ENCODE measurements around the gene FATE1.
A peak's percentile ranks its signal among the peaks of the same experiment; 100 is the strongest.

FATE1 gene

DNA sequence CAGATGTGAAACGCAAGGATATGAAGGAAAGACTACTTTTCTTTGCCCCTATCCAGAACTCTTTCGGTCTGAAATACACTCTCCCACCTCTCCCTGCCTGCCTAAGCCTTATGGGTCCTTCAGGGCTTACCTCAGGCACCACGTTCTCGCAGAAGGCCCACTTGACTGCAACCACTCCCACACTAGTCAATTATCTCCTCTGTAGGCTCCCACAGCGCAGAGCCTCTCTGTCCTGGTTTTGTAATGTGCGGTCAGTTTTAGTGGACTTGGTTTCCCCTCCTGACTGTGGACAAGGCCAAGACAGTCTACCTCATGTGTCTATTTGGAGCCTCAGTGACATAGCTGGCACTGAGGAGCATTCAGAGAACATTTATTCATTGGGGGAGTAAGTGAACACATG lies 29.8 kb downstream of the FATE1 start:
- no peak for DNase-seq

DNA sequence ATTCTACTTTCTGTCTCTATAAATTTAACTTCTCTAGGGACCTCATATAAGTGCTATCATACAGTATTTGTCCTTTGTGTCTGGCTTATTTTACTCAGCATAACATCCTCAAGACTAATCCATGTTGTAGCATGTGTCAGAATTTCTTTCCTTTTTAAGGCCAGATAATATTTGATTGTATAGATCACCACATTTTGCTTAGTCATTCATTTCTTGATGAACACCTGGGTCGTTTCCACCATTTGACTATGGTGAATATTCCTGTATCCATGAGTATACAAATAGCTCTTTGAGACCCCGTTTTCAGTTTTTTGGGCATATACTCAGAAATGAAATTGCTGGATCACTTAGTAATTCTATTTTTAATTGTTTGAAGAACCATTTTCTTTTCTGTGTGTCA lies 30.7 kb downstream of the FATE1 start:
- no peak for DNase-seq

DNA sequence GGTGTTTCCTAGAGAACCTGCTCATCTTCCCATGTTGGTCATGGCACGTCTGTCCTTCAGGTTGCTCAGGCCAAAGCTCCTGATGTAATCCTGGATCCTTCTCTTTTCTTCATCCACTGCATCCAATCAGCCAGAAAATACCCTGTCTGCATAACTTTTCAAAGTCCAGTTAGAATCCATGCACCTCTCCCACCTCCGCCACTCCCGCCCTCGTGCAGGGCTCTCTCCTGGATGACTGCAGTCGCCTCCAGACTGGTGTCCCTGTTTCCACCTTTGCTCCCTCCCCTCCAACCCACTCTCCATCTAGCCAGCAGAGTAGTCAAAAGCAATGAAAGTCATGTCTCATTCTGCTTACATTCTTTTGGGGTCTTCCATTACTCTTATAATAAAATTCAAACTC lies 34.7 kb downstream of the FATE1 start:
- no peak for DNase-seq

DNA sequence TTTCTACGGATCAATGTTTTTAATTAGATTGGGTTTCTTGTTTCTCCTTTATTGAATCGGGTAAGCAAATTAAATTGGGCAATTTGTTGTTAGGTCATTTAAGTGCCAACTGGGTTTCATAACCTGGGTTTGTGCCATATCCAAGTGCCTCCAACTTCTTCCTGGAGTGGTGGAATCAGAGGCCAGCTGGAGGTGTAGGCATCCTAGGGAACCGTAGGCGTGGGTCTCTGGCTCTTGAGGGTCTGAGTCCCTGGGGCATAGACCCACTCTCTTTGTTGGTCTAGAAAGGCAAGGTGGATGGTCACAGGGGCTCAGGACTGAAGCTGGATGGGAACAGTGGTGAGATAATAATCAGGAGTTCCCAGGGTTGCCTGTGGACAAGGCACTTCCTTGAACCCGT lies 37.0 kb downstream of the FATE1 start:
- DNase-seq: no peak

DNA sequence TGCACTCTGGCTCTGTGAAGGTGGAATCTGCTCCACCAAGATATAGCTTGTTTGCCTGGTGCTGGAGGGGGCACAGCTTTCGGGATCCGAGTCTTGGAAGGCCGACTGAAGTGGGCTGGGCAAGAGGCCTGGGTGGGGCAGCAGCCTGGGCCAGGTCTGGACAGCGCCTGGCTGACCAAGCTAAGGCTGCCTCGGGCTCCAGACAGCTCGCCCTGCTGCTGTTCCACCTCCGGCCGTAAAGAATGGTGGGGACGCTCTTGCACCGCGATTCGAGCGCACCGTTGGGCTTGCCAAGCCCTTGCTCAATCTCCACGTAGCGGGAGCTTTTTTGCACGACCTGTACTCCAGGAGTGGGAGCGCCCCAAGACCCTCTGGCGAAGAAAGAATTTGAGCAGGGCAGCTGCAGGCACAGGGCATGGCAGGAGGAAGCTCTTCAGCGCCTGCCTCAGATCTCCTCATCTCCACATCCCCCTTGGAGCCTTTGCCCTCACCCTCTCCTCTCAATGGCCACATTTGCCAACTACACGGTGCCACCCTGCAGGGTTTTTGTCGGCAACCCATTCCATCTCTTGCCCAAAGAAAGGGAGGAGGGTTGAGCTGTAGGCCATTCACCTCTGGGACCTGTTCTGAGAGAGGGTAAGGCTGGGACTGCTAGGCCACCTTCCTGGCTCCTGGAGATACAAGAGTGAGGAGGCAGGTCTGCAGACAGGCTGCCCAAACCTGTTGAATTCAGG lies 37.6 kb downstream of the FATE1 start:
- DNase-seq: peak; percentile 17 to 32 (median 25)

DNA sequence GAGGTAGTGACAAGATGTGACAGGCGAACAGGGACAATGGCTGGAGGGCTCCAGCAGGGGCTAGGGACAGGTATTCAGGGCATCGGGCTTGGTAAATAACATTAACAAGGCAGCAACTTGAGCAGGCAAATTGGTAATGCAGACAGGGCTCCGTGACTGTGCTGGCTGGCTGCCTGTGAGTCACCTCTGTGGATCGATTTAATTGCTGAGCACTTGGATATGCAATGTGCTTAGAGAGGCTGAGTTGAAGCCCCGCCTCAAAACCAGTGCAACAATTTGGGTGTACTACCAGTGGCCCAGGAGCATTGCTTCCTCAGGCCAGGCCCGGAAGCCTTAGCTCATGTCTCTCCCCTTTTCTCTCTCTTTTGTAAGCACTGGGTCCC lies 38.2 kb downstream of the FATE1 start:
- no peak for DNase-seq

DNA sequence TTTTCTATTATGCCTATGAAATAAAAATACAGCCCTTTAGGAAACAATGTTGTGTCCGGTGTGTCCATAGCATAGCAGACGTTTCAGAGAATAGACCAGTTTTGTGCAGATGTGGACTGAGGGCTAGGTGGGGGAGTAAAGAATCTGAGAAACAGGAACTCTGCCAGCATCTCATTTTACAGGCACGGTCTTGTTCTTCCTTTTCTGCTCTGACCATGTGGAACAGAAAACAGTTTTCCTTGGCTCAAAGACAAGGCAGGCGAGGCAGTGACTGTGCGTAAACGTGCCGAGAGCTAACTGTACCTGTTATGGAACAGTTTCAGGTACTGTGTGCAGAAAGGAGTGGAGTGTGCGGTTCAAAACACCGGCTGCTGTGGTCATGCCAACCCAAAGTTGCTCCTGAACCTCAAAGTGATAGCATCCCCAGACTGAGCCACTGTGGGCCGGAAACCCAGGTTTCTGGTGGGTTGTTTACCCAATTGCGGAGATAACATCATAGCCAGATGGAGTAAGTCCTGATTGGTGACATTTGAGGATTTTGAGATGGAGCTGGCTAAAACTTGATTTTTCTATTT lies 38.9 kb downstream of the FATE1 start:
- no peak for DNase-seq

DNA sequence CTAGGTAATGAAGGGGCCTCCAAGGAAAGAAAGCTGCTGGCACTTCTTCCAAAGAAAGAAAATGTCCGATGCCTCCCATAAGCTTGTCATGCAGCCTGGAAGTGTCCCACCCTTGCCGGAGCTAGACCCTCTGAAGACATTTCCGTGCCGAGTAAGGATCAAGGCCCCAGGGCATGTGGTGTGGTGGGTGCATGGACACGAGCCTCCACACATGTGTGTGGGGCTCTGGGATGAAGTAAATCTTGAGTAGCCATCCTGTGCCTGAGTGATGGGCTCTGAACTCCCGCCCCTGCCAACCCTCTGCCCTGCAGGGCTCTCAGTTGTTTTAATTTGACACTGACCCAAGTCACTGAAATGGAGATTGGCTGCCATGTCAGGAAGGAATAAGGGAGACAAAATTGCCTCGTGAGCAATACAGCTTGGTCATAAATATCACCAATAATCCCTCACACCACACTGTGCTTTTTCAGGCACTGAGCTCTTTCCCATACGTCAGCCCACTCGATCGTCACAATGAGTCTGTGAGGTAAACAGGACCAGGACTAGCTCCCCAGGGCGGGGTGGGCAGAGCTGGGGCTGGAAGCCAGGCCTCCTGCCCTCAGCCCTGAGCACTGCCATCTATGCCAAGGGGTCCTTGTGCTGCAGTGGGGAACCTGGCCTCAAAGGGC lies 43.3 kb downstream of the FATE1 start:
- no peak for DNase-seq

DNA sequence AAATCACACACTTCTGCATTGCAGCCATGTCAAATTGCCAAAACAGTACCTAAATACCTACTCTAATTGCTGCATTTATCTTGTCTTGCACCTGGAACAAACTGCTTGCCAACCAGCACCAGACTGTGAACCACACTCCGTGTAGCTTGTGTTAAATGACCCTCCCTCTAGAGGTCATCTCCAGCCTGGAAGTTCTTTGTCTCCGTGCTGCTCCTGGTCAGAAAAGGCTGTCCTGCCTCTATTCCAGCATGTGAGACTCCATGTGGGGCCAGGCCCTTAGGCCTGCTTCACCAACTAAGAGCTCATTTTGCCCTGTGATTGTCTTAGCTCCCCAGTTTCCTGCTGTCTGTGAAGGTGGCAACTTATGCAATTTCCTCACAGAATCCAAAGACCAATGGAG lies 47.0 kb downstream of the FATE1 start:
- no peak for DNase-seq

DNA sequence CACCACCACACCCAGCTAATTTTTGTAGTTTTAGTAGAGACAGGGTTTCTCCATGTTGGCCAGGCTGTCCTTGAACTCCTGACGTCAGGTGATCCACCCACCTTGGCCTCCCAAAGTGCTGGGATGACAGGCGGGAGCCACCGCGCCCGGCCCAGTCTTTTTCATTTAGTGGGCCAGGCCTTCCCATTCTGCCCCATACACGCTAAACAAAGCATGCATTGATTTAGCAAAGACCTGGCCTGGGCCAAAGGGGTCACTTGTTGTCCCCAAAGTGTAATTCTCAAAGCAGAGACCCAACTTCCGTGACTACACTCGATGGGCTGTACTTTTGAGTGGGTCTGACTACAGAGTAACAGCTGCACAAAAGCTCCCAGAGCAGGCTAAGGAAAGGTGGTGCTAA lies 47.9 kb downstream of the FATE1 start:
- no peak for DNase-seq

DNA sequence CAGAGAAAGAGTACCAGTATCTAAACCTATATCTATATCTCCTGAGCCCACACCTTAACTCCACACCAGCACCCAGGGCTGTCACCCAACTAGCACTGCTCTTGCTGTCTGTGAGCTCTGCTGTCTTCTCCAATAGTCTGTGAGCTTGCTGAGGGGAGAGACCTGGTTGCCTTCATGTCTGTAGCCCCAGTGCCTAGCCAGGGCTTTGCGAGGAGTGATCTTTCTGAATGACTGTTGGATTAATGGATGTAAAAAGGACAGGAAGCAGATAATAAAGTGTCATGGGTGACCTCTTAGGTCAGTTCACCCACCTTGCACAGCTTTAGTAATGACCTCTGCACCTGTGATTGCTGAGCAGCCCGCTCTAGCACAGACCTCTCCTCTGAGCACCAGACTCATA lies 49.2 kb downstream of the FATE1 start:
- no peak for DNase-seq

DNA sequence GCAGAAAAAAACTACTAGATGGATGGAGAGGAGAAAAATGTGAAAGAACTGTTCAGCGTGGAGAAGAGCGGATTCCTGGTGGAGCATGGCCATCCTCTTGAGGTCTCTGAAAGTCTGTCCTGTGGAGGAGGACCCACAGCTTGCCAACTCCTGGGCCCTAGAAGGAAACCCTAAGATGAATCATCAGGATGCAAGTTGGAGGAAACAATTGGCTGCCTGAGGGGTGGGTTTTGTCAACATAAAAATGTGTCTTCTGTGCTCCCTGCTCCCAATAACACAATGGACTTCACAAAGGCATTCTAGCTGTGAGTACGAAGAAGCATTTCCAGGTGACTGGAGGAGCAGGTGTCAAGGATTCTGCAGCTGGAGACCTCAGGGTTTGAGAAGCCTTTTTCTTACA lies 55.9 kb downstream of the FATE1 start:
- DNase-seq: no peak
